Measurements from ENCODE around the gene CCDC183.
"Not testable (repeated sequence)": the region's sequence is repeated elsewhere in the genome, so short reads cannot be mapped to it uniquely, and the experiment has no call there.

CCDC183 gene

DNA sequence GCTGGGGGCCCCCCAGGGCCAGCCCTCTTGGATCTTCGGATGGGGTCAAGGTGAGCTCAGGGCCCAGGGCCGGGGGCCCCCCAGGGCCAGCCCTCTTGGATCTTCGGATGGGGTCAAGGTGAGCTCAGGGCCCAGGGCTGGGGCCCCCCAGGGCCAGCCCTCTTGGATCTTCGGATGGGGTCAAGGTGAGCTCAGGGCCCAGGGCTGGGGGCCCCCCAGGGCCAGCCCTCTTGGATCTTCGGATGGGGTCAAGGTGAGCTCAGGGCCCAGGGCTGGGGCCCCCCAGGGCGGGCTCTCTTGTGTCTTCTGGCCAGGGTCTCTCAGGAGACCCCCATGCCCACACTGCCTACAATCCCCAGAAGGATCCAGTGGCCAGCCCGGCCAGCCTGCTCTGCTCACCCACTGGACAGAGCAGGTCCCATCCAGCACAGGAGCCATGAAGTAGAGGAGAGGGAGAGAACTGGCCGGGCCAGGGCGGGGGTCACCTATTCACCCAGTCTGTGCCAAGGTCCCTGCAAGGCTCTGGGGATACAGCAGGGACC lies 6.9 kb downstream of the CCDC183 start:
- DNase-seq: not testable (repeated sequence)

DNA sequence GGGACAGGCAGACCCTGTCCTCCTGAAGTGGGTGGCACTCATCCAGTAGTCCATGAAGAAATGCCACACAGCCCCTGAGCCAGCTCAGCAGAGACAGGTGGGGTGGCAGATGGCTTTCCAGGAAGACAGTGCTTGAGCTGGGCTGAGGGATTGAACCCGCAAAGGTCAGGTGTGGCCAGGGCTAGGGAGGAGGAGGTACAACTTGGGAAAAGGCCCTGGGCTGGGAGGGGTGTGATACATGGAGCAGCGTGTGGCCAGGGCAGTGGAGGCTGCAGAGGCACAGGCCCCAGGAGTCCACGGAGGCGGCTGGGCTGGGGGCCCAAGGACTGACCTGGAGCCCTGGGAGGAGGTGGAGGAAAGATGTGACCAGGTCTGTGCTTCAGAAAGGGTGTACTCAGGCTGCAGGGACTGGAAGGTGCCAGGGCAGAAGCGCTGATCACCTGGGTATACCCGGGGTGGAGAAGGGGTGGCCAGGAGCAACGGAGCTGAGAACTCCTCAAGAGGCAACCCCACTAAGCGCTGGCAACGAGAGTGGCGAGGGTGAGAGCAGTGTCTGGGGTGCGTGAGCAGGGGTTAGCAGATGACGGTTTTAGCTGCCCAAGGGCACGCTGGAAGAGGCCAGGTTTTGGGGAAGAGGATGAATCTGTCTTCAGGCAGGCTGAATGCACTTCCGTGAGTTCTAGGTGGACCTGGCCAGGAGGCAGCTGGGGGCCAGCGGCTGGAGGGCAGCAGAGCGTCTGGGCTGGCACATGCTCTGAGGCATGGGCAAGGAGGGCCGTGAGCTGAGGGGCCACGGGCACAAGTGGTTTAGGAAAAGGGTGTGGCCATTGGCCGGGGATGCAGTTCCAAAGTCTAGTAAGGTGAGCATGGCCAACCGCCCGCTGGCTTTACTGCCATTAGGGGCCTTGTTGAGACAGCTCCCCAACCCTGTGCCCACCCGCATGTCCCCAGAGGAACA lies 7.7 kb downstream of the CCDC183 start:
- DNase-seq: no peak

DNA sequence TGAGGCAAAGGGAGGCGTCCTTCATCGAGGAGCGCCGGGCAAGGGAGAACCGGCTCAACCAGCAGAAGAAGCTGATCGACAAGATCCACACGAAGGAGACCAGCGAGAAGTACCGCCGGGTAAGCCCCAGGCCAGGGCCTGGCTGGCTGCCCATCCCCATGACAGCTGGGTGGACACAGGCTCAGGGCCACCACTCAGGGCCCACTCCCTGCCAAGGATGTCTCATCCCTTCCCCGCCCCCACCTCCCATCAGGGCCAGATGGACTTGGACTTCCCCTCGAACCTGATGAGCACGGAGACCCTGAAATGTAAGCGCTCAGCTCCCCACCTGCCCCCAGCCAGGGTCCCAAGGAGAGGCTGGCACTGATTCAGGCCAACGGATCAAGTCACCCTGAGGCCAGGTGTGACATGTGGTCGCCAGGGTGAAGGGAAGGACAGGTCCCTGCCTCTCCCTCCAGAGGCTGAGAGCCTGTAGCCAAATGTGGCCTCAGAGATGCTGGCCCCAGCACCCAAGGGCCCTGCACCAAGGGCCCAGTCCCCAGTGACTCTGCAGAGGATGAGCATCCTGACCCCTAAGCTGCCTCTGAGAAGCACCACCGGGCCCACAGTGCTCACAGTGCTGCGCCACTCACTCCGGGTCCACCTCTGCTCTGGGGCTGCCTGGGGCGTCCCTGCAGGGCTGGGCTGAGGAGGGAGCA lies 8.5 kb downstream of the CCDC183 start:
- DNase-seq: no peak

DNA sequence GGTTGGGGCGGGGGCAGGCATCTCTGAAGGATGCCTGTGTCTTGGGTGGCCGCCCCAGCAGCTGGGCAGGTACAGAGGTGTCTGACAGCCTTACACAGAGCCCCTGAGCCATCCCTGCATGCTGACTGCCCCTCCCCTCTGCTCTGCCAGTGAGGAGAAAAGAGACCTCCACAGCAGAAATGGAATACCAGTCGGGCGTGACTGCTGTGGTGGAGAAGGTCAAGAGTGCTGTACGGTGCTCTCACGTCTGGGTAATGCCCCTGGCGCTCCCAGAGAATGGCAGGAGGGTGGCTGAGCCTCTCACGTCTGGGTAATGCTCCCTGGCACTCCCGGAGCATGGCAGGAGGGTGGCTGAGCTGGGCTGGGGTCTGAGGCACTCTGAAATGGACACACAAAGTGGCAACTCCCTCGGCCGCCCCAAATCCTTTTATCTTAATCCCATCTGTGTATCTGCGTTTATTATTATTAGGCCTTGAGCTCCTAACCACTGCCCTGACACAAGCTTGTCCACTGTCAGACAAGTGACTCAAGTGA lies 9.1 kb downstream of the CCDC183 start:
- no peak for DNase-seq

DNA sequence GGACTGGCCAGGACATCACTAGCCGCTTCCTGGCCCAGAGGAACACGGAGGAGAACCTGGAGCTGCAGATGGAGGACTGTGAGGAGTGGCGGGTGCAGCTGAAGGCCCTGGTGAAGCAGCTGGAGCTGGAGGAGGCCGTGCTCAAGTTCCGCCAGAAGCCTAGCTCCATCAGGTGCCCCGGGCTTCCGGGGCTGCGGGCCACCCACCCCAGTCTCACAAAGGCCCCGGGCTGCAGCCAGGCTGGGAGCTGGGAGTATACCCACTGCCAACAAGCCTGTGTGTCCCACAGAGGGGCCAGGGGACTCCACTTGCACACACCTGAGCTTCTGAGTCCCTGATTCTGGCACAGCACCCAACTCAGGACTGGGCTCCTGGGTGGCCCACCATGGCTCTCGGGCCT lies 9.9 kb downstream of the CCDC183 start:
- DNase-seq: no peak

DNA sequence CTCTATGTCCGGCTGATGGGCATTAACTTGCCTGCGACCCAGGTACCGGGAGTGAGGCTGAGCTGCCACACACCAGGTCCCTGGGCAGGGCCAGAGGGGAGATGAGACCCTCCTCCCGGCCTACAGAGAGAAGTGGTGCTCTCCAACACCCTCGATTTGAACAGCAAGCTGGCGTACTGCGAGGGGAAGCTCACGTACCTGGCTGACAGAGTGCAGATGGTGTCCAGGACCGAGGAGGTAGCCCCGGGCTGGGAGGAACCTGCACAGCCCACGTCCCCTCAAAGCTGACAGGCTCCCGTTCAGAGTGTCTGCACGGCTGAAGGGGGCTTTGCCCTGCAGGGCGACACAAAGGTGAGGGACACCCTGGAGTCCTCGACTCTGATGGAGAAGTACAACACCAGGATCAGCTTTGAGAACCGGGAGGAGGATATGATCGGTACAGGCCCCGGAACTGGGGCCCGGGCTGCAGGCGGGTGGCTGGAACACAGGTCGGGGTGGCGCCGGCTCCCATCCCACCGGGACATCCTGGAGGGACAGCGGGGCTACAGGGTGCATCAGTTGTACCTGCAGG lies 10.6 kb downstream of the CCDC183 start:
- no peak for DNase-seq

DNA sequence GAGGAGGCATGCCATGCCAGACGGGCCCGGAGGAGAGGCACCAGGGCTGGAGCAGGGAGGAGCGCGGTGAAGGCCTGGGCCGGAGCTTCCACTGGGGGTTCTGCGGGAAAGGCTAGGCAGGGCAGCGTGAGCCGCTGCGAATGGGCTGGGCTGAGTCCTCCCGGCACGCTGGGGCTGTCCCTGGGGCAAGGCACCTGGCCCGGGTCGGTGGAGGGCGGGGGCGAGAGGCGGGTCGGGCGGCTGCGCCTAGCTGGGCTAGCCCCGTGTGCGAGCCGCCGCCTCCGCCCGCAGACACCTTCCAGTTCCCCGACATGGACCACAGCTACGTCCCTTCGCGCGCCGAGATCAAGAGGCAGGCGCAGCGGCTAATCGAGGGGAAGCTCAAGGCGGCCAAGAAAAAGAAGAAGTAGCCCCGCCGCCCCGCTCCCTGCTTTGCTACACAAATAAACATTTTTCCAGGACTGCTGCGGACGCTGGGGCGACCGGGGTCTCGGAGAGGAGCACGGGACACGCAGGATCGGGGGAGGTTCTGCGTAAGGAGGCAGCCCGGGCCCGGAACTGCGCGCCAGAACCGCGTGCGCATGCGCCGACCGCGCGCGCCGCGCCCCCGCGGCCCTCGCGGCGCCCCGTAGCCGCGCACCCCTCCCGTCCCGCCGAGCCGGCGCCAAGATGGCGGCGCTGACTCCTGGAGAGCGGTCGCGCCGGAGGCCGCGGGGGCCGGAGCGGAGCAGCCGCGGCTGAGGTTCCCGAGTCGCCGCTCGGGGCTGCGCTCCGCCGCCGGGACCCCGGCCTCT lies 11.3 kb downstream of the CCDC183 start, which contains the start of gene RABL6:
RABL6 (plus strand) TSS at position 668 of the 794 bp plus-strand sequence. CDS start 249 bp downstream, outside the sequence.
- peak; percentile 66 for DNase-seq

DNA sequence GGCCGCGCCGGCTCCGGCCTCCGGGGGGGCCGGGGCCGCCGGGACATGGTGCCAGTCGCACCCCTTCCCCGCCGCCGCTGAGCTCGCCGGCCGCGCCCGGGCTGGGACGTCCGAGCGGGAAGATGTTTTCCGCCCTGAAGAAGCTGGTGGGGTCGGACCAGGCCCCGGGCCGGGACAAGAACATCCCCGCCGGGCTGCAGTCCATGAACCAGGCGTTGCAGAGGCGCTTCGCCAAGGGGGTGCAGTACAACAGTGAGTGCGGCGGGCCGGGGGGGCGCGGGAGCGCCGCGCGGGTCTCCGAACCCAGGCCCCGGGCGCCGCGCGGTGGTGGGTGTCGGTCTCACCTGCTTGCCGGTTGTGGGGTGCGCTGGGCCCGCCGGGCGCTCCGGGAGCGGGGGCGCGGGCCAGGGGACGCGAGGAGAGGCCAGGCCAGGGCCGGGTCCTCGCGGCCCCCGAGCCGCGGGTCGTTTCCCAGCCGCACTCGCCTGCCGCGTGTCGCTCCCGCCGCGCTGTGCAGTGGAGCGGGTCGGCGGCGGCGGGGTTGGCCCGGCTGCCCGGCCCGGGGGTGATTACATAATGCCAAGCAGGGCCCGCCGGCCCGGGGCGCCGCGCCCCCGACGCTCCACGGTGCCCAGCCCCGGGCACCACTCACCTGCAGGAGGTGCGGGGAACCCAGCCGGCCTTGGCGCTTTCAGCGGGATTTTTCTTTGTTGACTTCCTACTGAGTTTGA lies 12.1 kb downstream of the CCDC183 start:
- no peak for DNase-seq

DNA sequence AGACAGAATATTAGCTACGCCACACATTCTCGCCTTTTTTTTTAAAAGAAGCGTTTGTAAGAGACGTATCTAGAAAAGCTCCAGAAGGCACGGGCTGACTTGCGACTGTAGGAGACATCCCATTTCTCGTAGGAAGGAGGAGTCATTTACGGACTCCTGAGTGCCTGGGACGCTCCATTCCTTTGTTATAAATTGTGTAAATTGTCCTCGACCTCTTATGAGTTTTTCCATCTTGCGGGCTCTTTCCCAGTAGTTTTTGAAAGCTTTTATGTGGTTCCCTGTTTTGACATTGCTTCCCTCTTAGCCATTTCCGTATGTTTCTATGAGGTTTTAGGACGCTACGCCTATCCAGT lies 12.6 kb downstream of the CCDC183 start:
- DNase-seq: no peak

DNA sequence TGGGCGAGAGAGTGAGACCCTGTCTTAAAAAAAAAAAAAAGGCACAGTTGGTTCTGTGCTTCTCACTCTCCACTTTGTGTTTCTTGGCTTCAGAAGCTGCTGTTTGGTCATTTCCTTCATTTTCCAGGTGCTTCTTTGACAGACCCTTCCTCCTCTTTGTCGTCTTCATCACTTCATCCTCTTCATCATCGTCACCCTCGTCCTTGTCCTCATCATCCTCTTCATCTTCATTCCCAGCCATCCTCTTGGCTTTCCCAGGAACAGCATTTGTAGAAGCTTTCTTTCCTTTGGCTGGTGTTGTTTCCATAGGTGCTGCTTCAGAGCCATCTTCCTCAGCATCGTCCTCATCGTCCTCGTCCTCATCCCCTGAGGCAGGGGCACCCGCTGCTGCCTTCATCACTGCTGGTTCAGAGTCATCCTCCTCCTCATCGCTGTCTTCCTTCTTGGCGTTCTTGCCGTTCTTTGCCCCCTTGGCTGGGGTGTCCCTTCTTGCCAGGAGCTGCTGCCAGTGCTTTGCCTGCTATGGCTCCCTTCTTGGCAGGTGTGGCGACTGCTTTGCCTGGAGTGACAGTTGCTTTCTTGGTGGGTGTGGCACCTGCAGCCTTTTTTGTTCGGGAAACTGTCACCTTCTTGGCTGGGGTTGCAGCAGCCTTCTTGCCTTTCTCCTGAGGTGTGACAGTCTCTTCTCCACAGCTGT lies 18.7 kb downstream of the CCDC183 start:
- DNase-seq: no peak

DNA sequence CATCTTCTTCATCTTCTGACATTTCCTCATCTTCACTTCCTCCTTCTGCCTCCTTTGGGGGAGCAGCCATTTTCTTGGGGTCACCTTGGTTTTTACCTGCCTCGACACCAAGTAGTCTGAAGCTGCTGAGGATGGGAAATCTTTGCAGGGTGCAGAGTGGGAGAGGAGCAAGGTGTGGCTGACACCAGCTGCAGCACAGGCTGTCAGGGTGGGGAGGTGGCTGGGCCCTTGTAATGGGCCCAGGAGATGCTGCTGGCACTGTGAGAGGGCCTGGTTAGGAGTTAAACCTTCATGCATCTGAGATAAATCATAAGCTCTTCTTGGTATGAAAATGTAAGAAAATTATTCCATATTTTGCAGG lies 19.3 kb downstream of the CCDC183 start:
- no peak for DNase-seq

DNA sequence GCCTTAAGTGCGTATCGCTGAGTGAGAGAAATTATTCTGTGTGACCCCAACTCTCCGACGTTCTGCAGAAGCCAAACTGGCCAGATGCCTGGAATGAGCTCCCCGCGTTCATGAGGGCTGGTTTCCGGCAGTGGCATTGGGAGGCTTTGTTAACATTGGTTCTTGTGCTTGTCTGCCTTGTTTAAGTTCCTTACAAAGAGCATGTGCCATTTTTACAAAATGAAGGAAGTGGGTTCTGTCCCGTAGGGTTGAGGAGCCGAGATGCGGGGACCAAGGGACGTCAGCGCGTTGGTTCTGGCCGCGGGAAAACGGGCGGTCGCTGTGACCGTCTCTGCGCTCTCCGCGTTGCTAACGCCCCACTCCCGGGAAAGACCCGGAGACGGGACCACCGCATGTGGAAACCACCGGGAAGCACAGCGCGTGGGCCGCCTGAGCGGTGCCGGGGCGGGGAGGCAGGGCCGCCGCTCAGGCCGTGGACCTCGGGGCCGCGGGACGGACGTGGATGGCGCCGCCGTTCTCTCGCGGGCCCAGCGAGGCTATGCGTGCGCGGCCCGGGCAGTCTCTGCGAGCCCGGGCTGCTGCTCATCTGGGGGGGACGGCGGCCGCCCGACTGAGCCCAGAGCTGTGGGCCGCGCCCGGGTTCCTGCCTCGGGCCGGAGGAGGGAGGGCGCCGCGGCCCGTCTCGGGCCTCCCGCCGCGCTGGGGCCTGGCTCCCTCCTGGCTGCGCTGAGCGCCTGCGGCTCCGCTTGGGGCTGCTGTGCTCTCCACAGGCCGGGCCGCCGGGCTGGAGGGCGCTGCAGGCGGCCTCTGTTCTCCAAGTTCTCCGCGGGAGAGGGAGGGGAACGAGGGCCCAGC lies 25.1 kb downstream of the CCDC183 start:
- no peak for DNase-seq

DNA sequence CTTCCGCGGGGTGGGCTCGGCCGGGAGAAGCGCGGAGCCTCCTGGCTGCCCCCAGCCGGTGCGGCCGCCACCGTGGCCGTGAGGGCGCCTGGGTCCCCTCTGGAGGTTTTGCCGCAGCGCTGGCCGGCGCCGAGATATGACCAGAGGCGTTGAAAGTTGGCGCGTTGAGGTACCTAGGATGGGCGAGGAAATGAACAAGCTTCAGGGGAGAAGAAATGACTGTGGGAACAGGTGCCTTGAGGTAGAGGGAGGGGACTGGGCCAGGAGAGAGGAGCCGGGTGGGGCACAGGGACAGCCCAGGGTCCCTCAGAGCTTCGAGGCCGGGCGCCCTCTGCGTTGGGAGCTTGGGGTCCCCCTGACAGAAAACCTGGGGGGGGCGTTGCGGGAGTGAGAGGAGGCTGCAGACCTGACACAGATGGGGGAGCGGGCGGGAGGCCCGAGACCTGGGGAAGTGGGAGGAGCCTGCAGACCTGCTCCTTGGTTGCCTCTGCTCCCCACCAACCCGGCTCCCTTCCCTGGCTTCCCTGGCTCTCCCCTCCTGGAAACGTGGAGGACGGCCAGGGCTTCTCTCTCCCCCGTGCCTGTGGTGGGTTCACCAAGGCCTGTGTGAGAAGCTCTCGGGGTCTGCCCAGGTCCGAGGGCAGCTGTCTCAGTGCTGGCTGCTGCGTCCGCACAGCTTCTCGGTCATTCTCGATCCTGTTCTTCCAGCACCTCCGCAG lies 25.8 kb downstream of the CCDC183 start:
- no peak for DNase-seq

DNA sequence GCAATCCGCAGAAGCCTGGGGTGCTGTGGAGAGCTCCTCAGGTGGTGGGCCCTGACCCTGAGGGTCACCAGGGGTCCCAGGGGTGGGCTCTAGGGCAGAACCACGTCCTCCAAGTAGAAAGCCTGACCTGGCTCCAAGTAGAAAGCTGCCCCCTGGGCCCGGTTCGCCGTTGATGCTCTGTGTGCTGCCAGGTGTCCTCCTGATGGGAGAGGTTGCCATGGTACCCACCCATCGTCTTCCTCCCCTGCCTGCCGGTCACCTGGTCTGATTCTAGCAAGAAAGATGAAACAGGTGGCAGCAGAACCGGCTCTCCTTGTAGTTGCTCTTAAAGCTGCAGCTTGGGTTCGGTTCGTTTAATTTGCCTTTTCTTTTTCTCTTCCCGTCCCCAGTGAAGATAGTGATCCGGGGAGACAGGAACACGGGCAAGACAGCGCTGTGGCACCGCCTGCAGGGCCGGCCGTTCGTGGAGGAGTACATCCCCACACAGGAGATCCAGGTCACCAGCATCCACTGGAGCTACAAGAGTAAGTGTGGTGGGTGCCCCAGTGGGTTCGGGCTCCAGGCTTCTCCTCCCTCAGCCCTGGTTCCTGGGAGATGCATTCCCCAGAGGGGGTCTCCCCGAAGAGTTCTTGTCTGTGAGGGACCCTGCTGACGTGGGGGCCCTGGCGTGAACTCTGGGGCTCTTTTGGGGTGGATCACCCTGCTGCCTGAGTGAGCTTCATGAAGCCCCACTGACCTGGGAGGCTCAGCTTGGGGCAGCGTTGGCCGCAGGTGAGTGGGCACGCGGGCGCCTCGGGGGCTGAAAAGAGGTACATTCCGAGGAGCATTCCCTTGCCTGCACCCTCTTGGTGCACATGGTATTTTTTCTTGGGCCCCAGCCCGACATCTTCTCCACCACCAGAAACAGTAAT lies 27.3 kb downstream of the CCDC183 start:
- no peak for DNase-seq

DNA sequence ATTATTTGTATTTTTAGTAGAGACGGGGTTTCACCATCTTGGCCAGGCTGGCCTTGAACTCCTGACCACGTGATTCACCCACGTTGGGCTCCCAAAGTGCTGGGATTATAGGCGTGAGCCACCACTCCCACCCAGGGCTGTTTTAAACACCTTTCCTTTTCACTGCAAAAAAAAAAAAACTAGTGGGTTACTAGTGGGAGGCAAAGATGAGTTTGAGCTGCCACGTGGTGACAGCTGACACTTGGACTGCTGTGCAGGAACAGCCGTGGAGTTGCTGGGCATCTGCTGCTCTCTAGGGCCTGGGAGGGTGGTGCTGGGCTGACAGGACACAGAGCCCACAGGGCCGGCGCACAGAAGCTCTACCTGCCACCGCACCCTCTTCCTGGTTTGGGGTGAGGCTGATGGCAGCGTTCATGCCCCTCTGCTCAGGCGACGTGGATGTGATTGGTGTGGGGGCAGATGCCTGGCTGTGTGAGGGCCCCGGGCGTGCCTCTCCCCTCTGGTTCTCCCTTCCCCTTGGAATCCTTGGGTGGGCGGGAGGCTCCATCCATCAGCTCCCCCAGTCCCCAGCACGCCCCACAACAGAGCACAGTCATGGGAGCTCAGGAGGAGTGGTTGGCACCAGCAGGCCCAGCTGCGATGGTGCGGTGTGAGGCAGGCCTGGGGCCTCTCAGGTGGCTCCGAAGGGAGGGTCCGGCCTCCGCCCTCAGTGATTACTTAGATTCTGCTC lies 28.5 kb downstream of the CCDC183 start:
- DNase-seq: no peak

DNA sequence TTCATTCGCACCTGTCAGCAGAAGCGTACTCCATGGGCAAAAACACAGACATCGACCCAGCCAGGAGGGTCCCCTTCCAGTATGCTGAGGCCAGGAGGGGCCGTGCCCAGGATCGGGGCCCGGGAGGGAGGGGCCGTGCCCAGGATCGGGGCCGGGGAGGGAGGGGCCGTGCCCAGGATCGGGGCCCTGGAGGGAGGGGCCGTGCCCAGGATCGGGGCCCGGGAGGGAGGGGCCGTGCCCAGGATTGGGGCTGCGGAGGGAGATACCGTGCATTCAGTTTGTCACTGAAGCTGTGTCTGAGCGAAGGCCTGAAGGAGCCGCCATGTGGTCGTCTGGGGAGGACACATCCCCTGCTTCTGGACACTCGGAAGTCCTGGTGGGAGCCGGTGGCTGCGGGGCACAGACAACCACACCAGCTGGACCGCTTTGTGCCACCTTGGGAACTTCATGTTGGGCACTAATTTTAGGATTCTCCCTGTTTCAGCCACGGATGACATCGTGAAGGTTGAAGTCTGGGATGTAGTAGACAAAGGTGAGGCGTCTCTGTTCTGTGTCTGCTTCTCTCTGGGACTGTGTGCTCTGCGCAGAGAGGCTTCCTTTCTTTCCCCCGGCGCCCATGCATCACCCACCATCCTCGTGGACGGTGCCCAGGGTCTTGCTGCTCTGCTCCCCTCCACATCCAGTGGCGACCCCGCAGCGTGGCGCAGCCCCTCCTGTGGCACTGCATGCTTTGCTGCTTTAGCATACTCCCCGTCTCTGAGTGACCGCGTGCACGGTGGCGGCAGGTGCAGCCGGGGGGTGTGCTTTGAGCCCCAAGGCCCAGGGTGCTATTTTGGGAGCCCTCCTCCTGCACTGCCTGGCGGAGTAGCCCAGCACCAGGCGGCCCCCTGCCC lies 29.4 kb downstream of the CCDC183 start:
- DNase-seq: no peak
